H9 (cell line): ENCODE measurements around the gene INSRR. TPM values are rescaled to one million over a fixed set of nuclear protein-coding genes. Genes with fewer than 3 reads are reported as not detected.

Experiments used
- DNase-seq: peaks from one replicate; pipeline ENCODE4 v3.0.0-alpha.2; 2017
- H2AFZ ChIP-seq: one replicate; pipeline ENCODE4 v1.6.1; 2013; ENCODE audit warnings: mild to moderate bottlenecking, low read length, control low read depth, moderate library complexity
- H2AK5ac ChIP-seq: 2 replicates; pipeline ENCODE4 v1.6.1; 2013; ENCODE audit warnings: low read length, control low read depth, mixed read lengths; ENCODE audit not compliant: insufficient read length
- H2BK120ac ChIP-seq: one replicate; pipeline ENCODE4 v1.6.1; 2013; ENCODE audit warnings: low read depth, mild to moderate bottlenecking, low read length, control low read depth, inconsistent platforms; ENCODE audit not compliant: poor library complexity, severe bottlenecking
- H2BK12ac ChIP-seq: 2 replicates; pipeline ENCODE4 v1.6.1; 2013; ENCODE audit warnings: low read length, control low read depth, mixed read lengths, low read depth; ENCODE audit not compliant: insufficient read length
- H2BK15ac ChIP-seq: 2 replicates; pipeline ENCODE4 v1.6.1; 2013; ENCODE audit warnings: low read depth, low read length, control low read depth
- H2BK20ac ChIP-seq: one replicate; pipeline ENCODE4 v1.6.1; 2013; ENCODE audit warnings: low read depth, mild to moderate bottlenecking, low read length, control low read depth, inconsistent platforms; ENCODE audit not compliant: poor library complexity, severe bottlenecking
- H2BK5ac ChIP-seq: 2 replicates; pipeline ENCODE4 v1.6.1; 2013; ENCODE audit warnings: low read length, control low read depth, mixed read lengths; ENCODE audit not compliant: insufficient read length
- H3K14ac ChIP-seq: 2 replicates; pipeline ENCODE4 v1.6.1; 2013; ENCODE audit warnings: low read length, control low read depth; ENCODE audit not compliant: insufficient read depth
- H3K18ac ChIP-seq: 2 replicates; pipeline ENCODE4 v1.6.1; 2013; ENCODE audit warnings: low read depth, mild to moderate bottlenecking, mixed read lengths, low read length, control low read depth; ENCODE audit not compliant: insufficient read length
- H3K23ac ChIP-seq: 2 replicates; pipeline ENCODE4 v1.6.1; 2013; ENCODE audit warnings: low read length, control low read depth, mixed read lengths, low read depth; ENCODE audit not compliant: insufficient read length
- H3K23me2 ChIP-seq: 2 replicates; pipeline ENCODE4 v1.6.1; 2013; ENCODE audit warnings: low read depth, mild to moderate bottlenecking, mixed read lengths, low read length, control low read depth; ENCODE audit not compliant: insufficient read length, poor library complexity, severe bottlenecking
- H3K27ac ChIP-seq: 2 replicates; pipeline ENCODE4 v1.5.1; 2013; ENCODE audit warnings: low read length, control low read depth, mixed read lengths, low read depth; ENCODE audit not compliant: insufficient read length
- H3K27me3 ChIP-seq: 2 replicates; pipeline ENCODE4 v1.6.1; 2013; ENCODE audit warnings: low read length, control low read depth, inconsistent platforms; ENCODE audit not compliant: insufficient read depth
- H3K4ac ChIP-seq: 2 replicates; pipeline ENCODE4 v1.6.1; 2013; ENCODE audit warnings: low read depth, mild to moderate bottlenecking, control low read depth, inconsistent platforms, low read length, moderate library complexity
- H3K4me1 ChIP-seq: 2 replicates; pipeline ENCODE4 v1.6.1; 2013; ENCODE audit warnings: low read length, control low read depth, inconsistent platforms; ENCODE audit not compliant: insufficient read depth
- H3K4me2 ChIP-seq: 2 replicates; pipeline ENCODE4 v1.6.1; 2013; ENCODE audit warnings: low read length, control low read depth, mixed read lengths; ENCODE audit not compliant: insufficient read length, insufficient read depth
- H3K56ac ChIP-seq: 2 replicates; pipeline ENCODE4 v1.6.1; 2013; ENCODE audit warnings: low read depth, mild to moderate bottlenecking, mixed read lengths, low read length, control low read depth; ENCODE audit not compliant: insufficient read length
- H3K79me1 ChIP-seq: 2 replicates; pipeline ENCODE4 v1.6.1; 2013; ENCODE audit warnings: low read depth, mild to moderate bottlenecking, moderate library complexity, low read length, control low read depth, inconsistent platforms; ENCODE audit not compliant: insufficient read depth, poor library complexity, severe bottlenecking
- H3K79me2 ChIP-seq: 2 replicates; pipeline ENCODE4 v1.6.1; 2013; ENCODE audit warnings: low read length, control low read depth, inconsistent platforms; ENCODE audit not compliant: insufficient read depth
- H3K9ac ChIP-seq: 2 replicates; pipeline ENCODE4 v1.6.1; 2013; ENCODE audit warnings: low read length, control low read depth, mixed read lengths; ENCODE audit not compliant: insufficient read length; ENCODE audit errors: extremely low read depth
- H3K9me3 ChIP-seq: one replicate; pipeline ENCODE4 v1.6.1; 2013; ENCODE audit warnings: low read depth, low read length, inconsistent platforms; ENCODE audit not compliant: control insufficient read depth
- H3T11ph ChIP-seq: one replicate; pipeline ENCODE4 v1.6.1; 2013; ENCODE audit warnings: mild to moderate bottlenecking, low read length, control low read depth, inconsistent platforms
- H4K20me1 ChIP-seq: one replicate; pipeline ENCODE4 v1.6.1; 2013; ENCODE audit not compliant: control insufficient read depth, insufficient read length, insufficient read depth
- H4K5ac ChIP-seq: 2 replicates; pipeline ENCODE4 v1.6.1; 2013; ENCODE audit warnings: low read depth, mild to moderate bottlenecking, mixed read lengths, low read length, control low read depth; ENCODE audit not compliant: insufficient read length
- H4K8ac ChIP-seq: replicated peaks from 2 replicates; pipeline ENCODE4 v1.6.1; 2013; ENCODE audit warnings: low read length, control low read depth, mixed read lengths, low read depth; ENCODE audit not compliant: insufficient read length
- H4K91ac ChIP-seq: 2 replicates; pipeline ENCODE4 v1.6.1; 2013; ENCODE audit warnings: low read depth, mild to moderate bottlenecking, moderate library complexity, mixed read lengths, low read length, control low read depth; ENCODE audit not compliant: insufficient read length
- H3K27ac Mint-ChIP-seq, 3 experiments: 2 replicates in 2 of 3; 3 replicates in 1 of 3; pipeline ENCODE4 v1.8.0; 2020 to 2021; ENCODE audit warnings: mixed read lengths in 3 of 3, mild to moderate bottlenecking in 1 of 3, moderate library complexity in 1 of 3
- H3K27me3 Mint-ChIP-seq: 2 replicates; pipeline ENCODE4 v1.8.0; 2021; ENCODE audit warnings: low read depth, mild to moderate bottlenecking, moderate library complexity, mixed read lengths
- H3K36me3 Mint-ChIP-seq, 3 experiments: 2 replicates in 2 of 3; 3 replicates in 1 of 3; pipeline ENCODE4 v1.8.0; 2020 to 2021; ENCODE audit warnings: low read depth in 3 of 3, mixed read lengths in 3 of 3; ENCODE audit not compliant: insufficient read depth in 1 of 3
- H3K4me1 Mint-ChIP-seq, 2 experiments: 2 replicates each; pipeline ENCODE4 v1.8.0; 2020; ENCODE audit warnings: mixed read lengths in 2 of 2
- H3K4me3 Mint-ChIP-seq, 2 experiments: 2 replicates in 1 of 2; 3 replicates in 1 of 2; pipeline ENCODE4 v1.8.0; 2020 to 2021; ENCODE audit warnings: mild to moderate bottlenecking in 2 of 2, mixed read lengths in 2 of 2, moderate library complexity in 1 of 2
- H3K9me3 Mint-ChIP-seq, 2 experiments: 2 replicates in 1 of 2; 3 replicates in 1 of 2; pipeline ENCODE4 v1.8.0; 2020; ENCODE audit warnings: mild to moderate bottlenecking in 2 of 2, mixed read lengths in 2 of 2, moderate library complexity in 1 of 2
- CTCF ChIP-seq: fragments of 200-600 bp; sonication (generic); conservative IDR thresholded peaks from 3 replicates; pipeline ENCODE4 v1.8.0; 2021; ENCODE audit warnings: antibody characterized with exemption, mild to moderate bottlenecking
- WGBS: extraction: QIAGEN DNeasy Blood & Tissue Kit; methylation state at CpG from one replicate; pipeline ENCODE4 v1.1.7; 2013; ENCODE audit warnings: missing lambda C conversion rate, low lambda C conversion rate, mixed read lengths; ENCODE audit not compliant: insufficient read length; ENCODE audit errors: extremely low coverage; 5-methylcytosine and 5-hydroxymethylcytosine counted together
- total RNA-seq: library from RNA; stranded (reverse); gene quantifications from 2 replicates; pipeline ENCODE4 v1.2.1, GENCODE V29; 2021

INSRR gene
- total RNA-seq, 1 experiment from 2014 or later = not detected

GRCh38 chr1:156852418-156852874 is 6.5 kb downstream of the INSRR start:
- Histone ChIP-seq H3T11ph (no peak overlapping the region), H2BK20ac (no peak overlapping the region), H3K4ac (no peak overlapping the region), H2AK5ac (no peak overlapping the region), H3K9me3 (no peaks in the 10 kb centered on the region), H4K20me1 (no peaks in the 10 kb centered on the region), H3K27me3 (peaks cover 40% of the 10 kb centered on the region), H2BK12ac (no peak overlapping the region), H4K91ac (no peak overlapping the region), H4K5ac (no peak overlapping the region), H3K9ac (no peak overlapping the region), H3K23me2 (peaks cover 3% of the 10 kb centered on the region), H3K4me1 (no peaks in the 10 kb centered on the region), H3K56ac (no peak overlapping the region), H2AFZ (no peak overlapping the region), H2BK15ac (no peak overlapping the region), H3K79me2 (no peaks in the 10 kb centered on the region), H2BK5ac (no peak overlapping the region), H4K8ac (no peak overlapping the region), H3K4me2 (no peak overlapping the region), H3K18ac (no peak overlapping the region), H3K27ac (no peak overlapping the region), H3K79me1 (no peaks in the 10 kb centered on the region), H3K14ac (no peak overlapping the region), H2BK120ac (no peak overlapping the region), H3K23ac (no peak overlapping the region)
- Mint-ChIP-seq H3K4me3 (no peak overlapping the region), H3K4me1 (peaks cover 12 to 23% of the 10 kb centered on the region in 2 experiments), H3K27ac (no peak overlapping the region), H3K9me3 (no peaks in the 10 kb centered on the region), H3K36me3 (no peaks in the 10 kb centered on the region), H3K27me3 (peaks cover 96% of the 10 kb centered on the region)
- DNase-seq = no peak
- no CpG with 5 or more reads among the region's 9 CpGs for WGBS
- no peak for TF ChIP-seq CTCF
